22Rv1 (cell line): ENCODE results near the gene ARHGAP27.

ENCODE experiments used
- ZFX ChIP-seq: fragments of 450-650 bp; IDR thresholded peaks from 2 replicates; pipeline ENCODE4 v1.6.1; 2017; ENCODE audit warnings: antibody characterized with exemption, borderline replicate concordance
- TF ChIP-seq, protein P1 (sequence below): fragments of 450-650 bp; IDR thresholded peaks from 2 replicates; pipeline ENCODE4 v1.5.1; 2017; ENCODE audit warnings: mild to moderate bottlenecking

DNA sequence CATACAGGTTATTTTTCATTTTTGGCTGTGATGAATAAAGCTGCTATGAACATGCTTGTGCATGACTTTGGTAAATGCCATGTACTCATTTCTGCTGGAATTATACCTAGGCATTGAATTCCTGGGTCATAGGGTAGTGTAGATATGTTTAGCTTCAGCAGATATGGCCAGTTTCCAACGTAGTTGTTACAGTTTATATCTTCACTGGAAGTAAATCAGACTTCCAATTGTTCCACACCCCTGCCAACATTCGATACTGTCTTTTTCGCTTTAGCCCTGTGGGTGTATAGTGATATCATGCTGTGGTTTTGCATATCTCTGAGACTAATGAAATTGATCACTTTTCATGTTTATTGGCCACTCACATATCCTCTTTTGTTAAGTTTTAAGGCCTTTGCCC is 50.4 kb downstream of the ARHGAP27 start:
- TF ChIP-seq, protein P1, sequence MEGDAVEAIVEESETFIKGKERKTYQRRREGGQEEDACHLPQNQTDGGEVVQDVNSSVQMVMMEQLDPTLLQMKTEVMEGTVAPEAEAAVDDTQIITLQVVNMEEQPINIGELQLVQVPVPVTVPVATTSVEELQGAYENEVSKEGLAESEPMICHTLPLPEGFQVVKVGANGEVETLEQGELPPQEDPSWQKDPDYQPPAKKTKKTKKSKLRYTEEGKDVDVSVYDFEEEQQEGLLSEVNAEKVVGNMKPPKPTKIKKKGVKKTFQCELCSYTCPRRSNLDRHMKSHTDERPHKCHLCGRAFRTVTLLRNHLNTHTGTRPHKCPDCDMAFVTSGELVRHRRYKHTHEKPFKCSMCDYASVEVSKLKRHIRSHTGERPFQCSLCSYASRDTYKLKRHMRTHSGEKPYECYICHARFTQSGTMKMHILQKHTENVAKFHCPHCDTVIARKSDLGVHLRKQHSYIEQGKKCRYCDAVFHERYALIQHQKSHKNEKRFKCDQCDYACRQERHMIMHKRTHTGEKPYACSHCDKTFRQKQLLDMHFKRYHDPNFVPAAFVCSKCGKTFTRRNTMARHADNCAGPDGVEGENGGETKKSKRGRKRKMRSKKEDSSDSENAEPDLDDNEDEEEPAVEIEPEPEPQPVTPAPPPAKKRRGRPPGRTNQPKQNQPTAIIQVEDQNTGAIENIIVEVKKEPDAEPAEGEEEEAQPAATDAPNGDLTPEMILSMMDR: no peak
- TF ChIP-seq ZFX: no peak
